Measurements from ENCODE around the gene ARPC5.
"Not testable (repeated sequence)": the region's sequence is repeated elsewhere in the genome, so short reads cannot be mapped to it uniquely, and the experiment has no call there.

The ARPC5 gene

DNA sequence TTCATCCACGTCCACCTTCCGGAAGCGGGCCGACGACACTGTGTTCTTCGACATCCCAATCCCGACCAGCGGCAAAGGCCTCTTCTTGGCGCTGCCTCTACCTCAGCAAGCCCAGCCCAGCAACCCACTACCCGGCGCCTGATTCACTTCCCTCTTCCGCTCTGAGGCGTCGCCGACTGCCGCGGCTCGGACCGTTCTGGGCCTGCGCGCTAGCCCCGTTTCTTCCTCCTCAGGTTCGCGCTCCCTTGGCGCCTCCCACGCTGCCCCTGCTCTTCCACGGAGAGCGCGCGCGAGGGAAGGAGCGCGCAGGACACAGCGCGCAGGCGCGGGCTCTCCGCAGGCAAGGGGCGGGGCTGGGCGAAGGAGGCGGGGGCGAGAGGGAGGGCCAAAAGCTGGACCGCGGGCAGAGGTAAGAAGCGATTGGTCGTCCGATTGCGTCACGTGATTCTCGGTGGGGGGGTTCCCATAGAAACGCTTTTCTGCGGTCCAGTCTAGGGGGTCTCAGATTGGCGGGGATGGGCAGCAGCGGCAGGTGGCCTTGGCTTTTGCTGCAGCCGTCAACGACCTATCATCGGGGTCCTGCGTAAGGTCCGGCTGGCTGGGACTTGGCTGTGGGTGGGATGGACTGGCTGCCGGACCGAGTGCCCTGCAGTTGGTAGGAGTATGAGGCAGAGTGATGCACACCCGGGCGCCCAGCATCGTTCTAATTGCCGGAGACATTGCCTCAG is at the start of gene ARPC5:
TSS of gene ARPC5 (minus strand) at position 178 of the 728 bp plus-strand sequence. CDS start at position 54, 124 bp downstream.
- peak; percentile 97 for DNase-seq (ENCODE audit: low read depth, low spot score)

DNA sequence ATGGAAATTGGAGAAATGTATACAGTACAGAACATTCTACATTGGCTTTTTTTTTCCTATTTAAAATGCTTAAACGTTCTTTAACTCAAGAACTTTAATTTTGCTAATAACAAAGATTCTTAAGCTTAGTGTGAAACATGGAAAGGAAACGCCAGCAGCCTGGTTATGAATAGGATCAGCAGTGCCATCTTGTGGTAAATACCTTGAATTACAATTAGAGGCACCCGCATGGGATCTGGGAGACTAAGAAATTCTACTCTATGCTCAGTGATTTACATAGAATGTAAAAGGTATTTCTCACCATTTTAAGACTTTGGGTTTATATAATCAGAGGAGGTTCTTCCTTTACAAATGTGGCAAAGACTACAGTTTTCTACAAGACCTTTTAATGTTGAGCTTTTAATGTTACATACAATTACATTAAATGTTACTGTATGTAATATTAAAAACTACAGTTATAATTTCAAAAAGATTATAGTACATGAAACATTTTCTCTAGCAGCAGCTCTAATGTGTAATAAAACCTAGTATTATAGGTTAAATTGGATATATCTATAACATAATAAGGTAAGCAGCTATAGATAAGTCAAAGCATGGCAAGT is 49.6 kb upstream of the ARPC5 start:
- no peak for DNase-seq (ENCODE audit: low read depth, low spot score)

DNA sequence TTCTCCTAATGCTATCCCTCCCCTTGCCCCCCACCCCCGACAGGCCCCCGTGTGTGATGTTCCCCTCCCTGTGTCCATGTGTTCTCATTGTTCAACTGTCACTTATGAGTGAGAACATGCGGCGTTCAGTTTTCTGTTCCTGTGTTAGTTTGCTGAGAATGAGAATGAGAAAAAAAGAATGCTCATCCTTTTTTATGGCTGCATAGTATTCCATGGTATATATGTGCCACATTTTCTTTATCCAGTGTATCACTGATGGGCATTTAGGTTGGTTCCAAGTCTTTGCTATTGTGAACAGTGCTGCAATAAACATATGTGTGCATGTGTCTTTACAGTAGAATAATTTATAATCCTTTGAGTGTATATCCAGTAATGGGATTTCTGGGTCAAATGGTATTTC is 43.8 kb upstream of the ARPC5 start:
- DNase-seq (ENCODE audit: low read depth, low spot score), result not testable (repeated sequence)

DNA sequence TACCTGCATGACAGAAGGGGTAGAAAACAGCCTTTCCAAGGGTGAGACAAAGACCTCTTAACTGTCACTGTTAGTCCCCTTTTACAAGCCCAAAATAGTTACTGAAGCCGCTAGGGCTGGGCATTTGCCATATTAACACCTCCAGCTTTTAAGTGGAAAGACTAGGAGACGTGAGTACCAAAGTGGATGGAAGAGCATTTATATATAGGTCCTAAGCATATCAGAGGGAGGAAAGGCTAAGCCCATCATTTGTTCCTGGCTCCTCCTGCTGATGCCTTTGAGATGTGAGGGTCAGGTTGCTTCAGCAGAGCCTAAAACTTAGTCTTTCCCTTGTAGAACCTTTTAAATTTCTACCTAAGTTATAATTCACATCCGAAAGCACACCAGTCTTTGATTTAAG is 43.2 kb upstream of the ARPC5 start:
- DNase-seq (ENCODE audit: low read depth, low spot score), result no peak

DNA sequence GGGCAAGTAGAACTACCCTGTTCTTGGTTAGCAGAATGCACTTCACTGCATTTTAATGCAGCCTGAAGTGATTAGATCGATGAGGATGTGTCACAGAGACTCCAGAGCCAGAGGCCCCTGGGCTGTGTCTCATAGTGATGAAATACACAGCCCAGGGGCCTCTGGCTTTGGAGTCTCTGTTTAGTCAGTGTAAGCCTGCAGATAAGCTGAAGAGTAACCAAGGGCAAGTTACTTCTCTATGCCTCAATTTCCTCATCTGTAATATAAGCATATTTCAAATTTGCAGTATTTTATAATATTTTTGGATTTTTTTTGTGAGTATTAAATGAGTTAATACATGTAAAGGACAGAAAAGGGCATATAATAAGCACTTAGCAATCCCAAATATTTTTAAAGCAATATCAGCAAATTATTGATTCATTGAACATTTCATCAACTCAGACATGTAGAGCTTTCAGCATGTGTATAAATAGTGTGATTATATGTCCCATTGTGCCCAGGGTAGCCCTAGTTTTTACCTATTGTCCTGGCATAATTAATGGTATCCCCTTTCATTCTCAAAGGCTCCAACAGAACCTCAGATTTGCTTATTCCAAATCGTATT is 41.1 kb upstream of the ARPC5 start:
- peak; percentile 46 for DNase-seq (ENCODE audit: low read depth, low spot score)

DNA sequence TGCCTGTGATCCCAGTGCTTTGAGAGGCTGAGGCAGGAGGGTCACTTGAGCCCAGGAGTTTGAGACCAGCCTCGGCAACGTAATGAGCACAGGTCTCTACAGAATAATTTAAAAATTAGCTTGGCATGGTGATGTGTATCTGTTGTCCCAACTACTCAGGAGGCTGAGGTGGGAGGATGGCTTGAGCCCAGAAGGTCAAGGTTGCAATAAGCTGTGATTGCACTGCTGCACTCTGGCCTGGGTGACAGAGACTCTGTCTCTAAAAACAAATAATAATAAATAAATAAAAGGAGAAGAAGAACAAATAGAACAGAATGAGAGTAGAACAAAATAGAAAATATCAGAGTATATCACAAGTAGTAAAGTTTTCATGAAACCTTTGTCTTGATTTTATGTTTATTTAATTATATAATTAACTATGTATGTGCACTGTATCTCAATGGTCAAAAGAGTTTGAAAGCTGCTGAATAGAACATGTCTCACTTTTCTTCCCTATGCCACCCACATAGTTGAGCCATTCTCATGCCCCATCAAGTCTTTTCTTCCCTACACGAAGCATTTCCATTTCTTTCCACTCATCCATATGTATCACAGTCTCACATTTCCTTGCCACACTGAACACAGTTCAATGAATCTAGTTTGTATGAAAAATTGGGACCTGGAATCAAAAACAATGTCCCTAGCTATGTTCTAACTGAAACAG is 40.5 kb upstream of the ARPC5 start:
- no peak for DNase-seq (ENCODE audit: low read depth, low spot score)

DNA sequence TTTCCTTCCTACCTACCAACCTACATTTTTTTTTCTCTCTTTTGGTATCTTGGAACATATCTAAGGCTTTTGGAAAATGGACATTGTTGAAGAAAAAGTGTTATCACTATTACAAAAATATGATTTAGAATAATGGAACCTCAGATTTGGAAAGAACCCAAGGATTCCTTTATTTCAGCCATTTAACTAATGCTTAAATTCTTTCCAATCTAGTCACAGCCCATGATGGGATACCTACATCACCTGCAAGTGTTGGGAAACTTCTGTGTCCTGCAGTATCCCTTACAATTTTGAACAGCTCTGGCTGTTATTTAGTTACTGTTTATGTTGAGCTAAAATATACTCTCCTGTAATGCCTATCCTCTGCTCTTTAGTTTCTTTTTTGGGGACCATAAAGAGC is 39.8 kb upstream of the ARPC5 start:
- DNase-seq (ENCODE audit: low read depth, low spot score), result no peak

DNA sequence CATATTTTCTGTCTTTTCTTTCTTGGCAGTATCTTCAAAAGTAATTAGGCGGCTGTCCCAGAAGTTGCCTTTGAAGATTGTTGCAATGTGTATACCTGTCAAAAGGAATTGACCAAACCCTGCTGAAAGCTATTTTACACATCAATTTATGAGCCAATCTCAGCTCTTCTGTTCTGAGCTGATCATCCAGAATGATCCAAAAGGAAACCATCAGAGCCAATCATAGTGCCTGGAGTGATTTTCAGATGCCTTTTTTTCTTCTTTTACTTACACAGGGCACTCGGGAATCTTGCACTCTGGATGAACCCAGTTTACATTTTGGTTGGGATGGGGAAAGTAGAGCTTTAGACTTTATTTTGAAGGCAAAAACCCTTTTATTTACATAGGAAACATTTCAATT is 39.3 kb upstream of the ARPC5 start:
- DNase-seq (ENCODE audit: low read depth, low spot score), result no peak

DNA sequence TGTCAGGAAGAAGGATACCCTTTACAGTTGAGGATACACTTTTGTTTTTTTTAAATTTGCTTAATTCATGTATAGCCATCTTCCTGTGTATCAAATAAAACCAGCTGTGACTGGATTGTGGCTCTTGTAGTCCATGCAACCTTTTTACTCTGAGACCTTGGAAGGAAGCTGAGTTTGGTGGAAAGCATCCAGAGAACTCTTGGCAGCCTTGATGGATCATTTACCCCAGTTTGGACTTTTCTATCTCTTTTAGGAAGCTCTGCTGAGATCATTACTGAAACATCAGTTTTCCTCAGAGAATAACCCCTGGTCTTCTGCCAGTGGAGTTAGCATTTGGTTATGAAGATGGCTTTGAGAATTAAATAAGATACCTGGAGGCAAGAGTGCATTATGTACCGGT is 38.8 kb upstream of the ARPC5 start:
- DNase-seq (ENCODE audit: low read depth, low spot score), result no peak

DNA sequence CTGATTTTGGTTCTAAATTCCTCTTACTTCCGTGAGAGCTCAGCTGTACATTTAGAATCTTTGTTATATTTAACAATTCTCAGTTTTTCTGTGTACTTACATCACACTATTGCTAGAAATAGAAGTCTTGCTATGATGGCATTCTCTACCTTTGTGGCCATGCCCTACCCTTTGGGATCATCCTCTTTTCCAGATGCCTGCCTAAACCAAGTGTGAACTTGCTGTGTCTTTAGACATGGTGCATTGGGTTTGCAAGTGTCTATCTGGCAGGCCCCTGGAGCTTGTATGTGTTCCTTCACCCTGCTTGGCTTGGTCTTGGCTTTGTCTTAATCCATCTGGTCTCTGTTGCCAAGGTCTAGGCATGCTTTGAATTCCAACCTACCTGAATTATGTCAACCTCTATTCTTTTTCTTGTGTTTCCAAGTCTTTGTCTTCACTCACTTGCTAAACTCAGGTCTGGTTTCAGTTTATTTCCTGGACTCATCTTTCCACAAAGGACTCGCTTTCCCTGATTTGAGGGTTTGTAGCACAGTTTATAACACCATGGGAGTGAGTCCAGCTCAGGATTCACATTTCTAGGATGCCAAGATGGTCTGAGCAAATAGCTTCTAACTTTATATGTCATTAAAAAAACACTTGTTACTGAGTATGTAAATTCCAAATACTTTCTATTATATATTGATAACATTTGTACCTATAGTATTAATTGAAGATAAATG is 38.2 kb upstream of the ARPC5 start:
- no peak for DNase-seq (ENCODE audit: low read depth, low spot score)

DNA sequence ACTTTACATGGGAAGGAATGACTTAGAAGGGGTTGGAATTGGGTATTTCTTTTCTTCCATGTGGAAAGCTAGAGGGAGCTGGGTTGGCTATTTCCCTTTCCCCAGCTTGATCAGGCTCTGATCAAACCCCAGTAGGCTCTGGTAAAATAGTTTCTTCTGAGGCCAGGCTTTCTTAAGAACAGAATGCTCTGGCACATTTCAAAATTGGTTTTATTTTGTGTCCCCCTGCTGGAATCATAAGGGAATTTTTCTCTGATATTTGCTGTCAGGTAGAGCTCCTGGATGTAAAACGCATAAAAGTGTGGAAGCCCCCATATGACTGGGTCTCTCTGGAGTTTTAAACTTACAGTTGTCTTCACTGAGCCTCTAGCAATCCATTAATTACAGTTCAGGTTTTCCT is 34.6 kb upstream of the ARPC5 start:
- no peak for DNase-seq (ENCODE audit: low read depth, low spot score)

DNA sequence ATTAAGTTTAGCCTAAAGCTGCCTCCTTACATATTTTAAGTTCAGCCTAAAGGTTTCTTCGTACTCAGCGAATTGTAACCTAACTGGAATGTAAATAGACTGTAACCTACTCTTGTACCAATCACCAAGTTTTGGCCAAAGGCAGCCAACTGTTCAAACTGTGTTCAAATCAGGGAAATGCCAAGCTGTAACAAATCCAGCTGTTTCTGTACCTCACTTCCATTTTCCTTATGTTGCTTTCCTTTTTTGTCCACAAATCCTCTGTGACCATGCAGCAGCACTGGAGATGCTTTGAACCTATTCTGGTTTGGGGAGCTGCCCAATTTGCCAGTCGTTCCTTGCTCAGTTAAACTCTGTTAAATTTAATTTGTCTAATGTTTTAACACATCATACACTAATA is 20.8 kb upstream of the ARPC5 start:
- no peak for DNase-seq (ENCODE audit: low read depth, low spot score)

DNA sequence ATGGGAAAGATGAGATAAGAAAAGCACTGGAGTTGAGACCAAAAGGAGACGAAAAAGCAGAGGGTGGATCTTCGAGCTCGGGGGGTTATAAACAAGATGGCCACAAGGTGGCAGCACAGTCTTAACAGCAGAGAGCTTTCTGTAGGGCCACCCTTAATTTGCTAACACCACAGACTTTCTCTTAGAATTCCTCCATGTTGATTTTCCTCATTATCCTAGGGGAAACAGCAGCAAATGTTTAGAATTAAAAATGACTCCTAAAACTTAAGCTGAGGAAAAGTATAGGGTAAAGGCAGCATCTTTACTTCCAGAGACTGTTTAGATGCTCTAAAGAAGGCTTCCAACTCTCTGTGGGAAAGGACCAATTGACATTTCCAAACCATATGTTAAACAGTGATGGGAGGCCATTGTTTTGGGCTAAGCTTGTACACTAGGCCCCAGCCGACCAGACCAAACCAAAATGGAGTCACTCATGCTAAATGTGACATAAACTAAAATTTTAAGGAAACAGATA is 20.0 kb upstream of the ARPC5 start:
- DNase-seq (ENCODE audit: low read depth, low spot score), result peak; percentile 93

DNA sequence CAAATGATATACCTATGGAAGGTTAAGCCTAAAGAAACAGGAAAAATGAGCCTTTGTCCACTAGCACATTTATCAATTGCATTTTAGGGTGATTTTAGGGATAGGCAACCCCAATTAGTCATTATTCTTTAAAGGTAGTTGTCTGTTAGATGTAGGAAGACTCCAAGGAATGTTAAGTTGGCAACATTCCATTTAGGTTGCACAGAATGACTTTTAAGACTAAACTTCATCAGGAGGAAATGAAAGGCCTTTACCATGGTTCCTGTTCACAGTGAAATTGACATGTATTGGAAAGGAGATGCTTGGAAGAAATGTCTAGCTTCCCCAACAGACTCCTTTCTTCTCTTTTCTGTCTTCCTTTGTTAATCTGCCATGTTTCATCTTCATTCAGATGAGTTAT is 19.1 kb upstream of the ARPC5 start:
- no peak for DNase-seq (ENCODE audit: low read depth, low spot score)

DNA sequence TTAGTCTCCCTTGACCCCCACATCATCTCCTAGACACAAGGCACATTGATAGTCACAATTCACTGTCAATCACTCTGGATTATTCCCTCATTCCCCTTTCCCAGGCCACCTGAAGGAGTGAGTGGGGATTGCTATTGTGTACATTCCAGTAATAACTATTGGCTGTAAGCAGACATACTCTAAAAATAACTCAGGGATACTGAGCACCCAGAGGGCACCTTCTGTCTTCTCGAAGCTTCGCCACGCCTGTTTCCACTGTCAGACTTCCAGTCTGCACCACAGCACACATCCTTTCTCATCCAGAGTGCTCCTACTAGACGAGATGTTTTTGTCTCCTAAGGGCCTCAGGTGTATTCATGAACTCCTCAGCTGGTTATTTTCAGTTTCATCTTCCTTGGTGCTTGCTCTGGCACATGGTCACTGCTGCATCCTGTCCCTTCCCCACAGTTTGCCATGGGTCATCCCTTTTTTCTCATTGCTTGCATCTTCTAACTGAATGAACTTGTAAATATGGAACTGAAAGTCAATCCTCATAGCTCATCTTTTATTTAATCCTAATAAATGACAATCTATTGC is 18.4 kb upstream of the ARPC5 start:
- DNase-seq (ENCODE audit: low read depth, low spot score), result no peak

DNA sequence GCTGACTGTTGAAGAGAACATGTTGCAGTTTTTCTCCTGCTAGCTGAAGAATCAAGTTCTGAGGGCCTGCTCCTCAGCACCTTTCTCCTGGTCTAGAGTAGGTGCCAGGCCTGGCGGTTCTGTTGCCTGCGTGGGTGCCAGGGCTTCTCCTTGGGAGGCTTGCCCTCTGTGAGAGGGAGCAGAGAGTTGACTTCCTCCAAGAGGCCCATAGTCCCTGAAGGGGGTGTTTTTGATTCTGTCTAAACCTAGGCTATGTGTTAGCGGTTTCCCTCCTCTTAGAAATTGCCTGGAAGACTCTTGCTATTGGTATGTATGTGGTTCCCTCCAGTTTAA is 17.8 kb upstream of the ARPC5 start:
- DNase-seq (ENCODE audit: low read depth, low spot score), result no peak

DNA sequence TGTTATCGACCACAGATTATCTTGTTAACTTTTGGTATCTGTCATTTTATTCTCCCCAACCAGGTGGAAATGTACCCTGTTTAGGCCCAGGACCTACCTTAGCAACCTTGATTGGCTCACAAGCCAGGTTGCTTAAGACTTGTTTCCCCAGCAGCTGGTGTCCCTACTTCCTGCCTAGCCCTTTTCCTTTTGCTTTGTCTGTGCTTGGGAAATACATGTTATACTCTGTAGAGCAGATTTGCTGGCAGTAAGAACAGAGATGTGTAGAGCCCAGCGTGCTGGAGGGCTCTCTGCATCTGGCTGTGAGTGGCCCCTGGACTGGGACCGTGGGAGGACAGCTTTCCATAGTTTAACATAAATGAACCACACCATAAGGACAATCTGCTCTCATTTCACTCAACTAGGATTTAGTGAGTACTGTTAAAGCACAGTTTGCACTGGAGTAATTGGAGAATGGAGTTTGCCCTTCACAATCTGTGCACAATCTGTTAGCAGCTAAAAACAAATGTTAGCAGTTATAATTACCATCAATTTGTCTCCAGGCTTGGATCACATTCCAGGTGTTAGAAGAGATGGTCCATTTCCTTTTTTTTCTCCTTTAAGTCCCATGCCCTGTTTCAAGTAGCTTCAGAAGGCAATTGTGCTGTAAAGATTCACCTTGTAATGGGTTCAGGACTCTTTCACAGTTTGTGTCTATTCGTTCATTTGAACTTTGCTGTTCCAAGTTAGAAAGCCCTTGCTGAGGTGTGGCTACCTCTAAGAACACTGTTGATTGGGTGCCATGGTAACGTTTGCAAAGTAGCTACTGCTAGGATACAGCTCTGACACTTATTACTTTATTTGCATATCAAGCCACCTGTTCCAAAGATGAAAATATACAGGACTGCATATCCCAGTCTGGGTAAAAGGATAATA is 17.2 kb upstream of the ARPC5 start, which contains the start of gene APOBEC4:
TSS of gene APOBEC4 (minus strand) at position 770 of the 915 bp plus-strand sequence. CDS start 4,535 bp downstream, outside the sequence.
- DNase-seq (ENCODE audit: low read depth, low spot score), result no peak

DNA sequence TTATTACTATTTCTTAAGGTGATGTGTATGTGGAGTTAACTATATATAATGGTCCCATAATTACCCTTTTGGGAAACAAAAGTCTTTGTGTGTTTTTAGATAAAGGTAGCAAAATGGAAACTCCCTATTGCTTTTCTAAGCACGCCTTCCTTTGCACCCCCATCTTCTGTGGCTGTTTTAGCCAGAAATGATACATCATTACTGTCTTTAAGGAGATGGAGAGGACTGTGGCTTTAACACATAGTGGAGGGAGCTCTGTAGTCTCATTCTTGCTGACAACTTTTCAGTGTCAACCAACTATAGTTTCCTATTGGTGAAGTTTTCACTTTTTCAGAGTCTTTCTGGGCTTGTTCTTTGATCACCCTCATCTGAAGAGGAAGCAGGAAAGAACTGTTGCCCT is 16.5 kb upstream of the ARPC5 start:
- DNase-seq (ENCODE audit: low read depth, low spot score), result no peak

DNA sequence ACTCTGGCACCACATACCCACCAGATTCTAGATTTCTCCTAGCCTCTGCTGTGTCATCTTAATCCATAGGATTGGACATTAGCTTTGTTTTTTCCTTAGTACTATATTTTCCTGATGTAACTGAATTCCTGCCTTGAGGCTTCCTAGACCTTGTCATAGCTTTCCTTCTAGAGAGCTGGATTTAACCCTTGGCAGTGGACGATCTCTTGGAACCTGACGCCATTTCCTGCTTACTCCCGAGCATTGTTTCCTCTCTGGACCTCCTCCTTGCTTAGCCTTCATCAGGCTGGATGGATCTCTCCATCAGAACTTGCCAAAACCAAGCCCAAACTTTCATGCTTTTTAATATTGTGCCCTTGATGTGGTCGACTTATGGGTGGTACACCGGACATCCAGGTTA is 16.0 kb upstream of the ARPC5 start:
- no peak for DNase-seq (ENCODE audit: low read depth, low spot score)

DNA sequence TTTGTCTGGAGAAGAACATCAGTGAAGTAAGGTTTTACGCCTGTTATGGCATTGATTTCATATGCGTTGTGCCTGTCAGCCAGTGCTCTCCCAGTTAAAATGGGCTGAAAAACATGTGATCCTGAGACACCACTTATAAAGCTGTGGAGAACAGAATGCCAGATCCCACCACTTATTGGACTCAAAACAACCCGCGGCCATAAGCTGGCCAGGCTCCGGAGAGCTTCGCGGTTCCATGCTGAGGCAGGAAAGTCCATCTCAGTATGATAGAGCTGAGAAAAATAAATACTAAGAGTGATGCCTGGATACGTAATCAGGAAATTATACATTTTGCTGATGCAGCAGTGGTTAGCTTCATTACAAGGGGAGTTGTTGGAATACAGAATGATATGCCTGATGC is 12.5 kb upstream of the ARPC5 start:
- DNase-seq (ENCODE audit: low read depth, low spot score), result no peak
